Right lobe of liver (tissue), 6 donors: Measurements from ENCODE around the gene GABRP. TPM values are rescaled to one million over a fixed set of nuclear protein-coding genes. Genes with fewer than 3 reads are reported as not detected.
A peak's percentile ranks its signal among the peaks of the same experiment; 100 is the strongest.

ENCODE experiments used
- ATAC-seq, 4 donors: fragments of 200-7000 bp; cut with Tn5 transposase; one replicate each; pipeline ENCODE4 v1.9.1; 2020; ENCODE audit warnings: mild to moderate bottlenecking in 4 of 4, moderate library complexity in 4 of 4
- DNase-seq, 3 donors: peaks; one replicate each; pipeline ENCODE4 v3.0.0-alpha.2; 2020
- H3K27ac ChIP-seq, 3 donors: fragments of 200-600 bp; one replicate each; pipeline ENCODE4 v1.8.0; 2022
- H3K27me3 ChIP-seq, 2 donors: fragments of 200-600 bp; one replicate each; pipeline ENCODE4 v1.8.0; 2022
- H3K36me3 ChIP-seq, 4 donors: fragments of 200-600 bp; sonication (generic) in 1 of 4; one replicate each; pipeline versions ENCODE4 v1.5.1 to v1.8.0; 2017 to 2022; ENCODE audit warnings: control low read depth in 1 of 4
- H3K4me1 ChIP-seq, 4 donors: fragments of 200-600 bp; sonication (generic) in 1 of 4; one replicate each; pipeline versions ENCODE4 v1.5.1 to v1.8.0; 2017 to 2022; ENCODE audit warnings: control low read depth in 1 of 4
- H3K4me3 ChIP-seq, 3 donors: fragments of 200-600 bp; one replicate each; pipeline ENCODE4 v1.8.0; 2022
- H3K9me3 ChIP-seq, 4 donors: fragments of 200-600 bp; sonication (generic) in 1 of 4; one replicate each; pipeline versions ENCODE4 v1.5.1 to v1.8.0; 2017 to 2022; ENCODE audit warnings: control low read depth in 1 of 4
- POLR2A ChIP-seq: fragments of 450-650 bp; IDR thresholded peaks from one replicate; pipeline ENCODE4 v1.6.1; 2017; ENCODE audit warnings: antibody characterized with exemption, mild to moderate bottlenecking
- WGBS: methylation state at CpG from one replicate; pipeline ENCODE4 v1.1.6; 2018; ENCODE audit warnings: low coverage, low lambda C conversion rate; ENCODE audit not compliant: insufficient coverage; ENCODE audit errors: missing lambda C conversion rate; 5-methylcytosine and 5-hydroxymethylcytosine counted together
- intact Hi-C, 2 donors: fragments of 100-400 bp; cut with DNase I; formaldehyde crosslinking; loops; one replicate each; pipeline versions ENCODE4 v1.11.2 to v1.14.1; 2022
- total RNA-seq, 6 experiments: library from RNA; depleted of rRNA in 2 of 6; stranded (reverse); fragments of >200 nt in 2 of 6; fragmentation: NEBNext Ultra II Directional in 3 of 6; extraction: Animal tissue kit (Norgen Biotek cat#: 25700) in 3 of 6; gene quantifications; one replicate each; pipeline versions ENCODE4 v1.1.0 to v1.2.4, GENCODE V29; 2016 to 2023
- TF ChIP-seq, protein P1 (sequence below), 4 donors: fragments of 200-600 bp in 3 of 4; fragments of 450-650 bp in 1 of 4; IDR thresholded peaks; one replicate each; pipeline versions ENCODE4 v1.5.1 to v1.8.0; 2016 to 2022; ENCODE audit warnings: antibody characterized with exemption in 4 of 4, mild to moderate bottlenecking in 2 of 4
- donor health status: DM: no; HTN: yes; CAD: no.
- donor health status: DM: no; HTN: no; CAD: no.
- donor health status: DM: no; HTN: no; CAD: no.
- donor health status: DM: no; HTN: yes; CAD: no.
- donor health status: DM: no; HTN: yes; CAD: no.

The GABRP gene
- total RNA-seq, 6 experiments from 2014 or later: 0.20 to 0.64 (median 0.39) TPM

DNA sequence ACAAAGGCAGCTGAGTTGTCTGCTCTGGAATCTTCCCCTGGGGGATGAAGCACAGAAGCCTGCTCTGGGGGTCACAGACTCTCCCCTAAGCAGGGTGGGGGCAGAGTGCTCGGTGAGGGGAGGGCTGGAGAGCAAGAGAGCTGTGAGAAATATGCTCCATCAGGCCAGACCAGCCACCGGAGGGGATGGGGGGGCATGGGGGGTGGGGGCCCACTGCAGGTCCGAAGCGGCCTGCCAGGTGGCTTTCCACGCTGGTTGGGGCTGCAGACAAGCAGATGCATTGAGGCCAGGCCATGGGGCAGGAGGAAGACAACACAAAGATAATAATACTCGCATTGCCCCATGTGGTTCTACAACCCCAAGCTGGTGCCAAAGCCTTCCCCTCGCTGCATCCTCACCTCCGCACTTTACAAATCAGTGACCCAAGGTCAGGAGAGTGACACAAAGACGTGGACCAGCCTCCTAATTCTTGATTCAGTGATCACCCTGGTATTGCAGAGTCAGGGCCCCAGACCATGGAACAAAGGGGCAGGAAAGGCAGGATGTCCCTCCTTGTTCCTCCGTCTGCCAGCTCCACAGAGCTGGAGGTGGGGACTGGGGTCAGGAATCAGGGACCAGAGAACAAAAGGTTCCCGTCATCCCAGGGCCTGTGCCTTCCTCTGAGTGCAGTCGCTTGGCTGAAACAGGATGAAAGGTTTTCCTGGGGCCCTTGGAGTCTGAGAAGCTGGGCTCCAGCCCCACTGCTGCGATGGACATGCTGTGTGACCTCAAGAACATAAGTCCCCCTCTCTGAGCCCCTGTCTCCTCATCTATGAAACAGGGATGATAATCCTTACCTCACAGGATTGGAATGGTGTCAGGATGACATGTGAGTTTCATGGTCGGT, 37.2 kb upstream of the GABRP start:
- Histone ChIP-seq H3K27me3 (no peaks in the 10 kb centered on the region), H3K9me3 (no peaks in the 10 kb centered on the region), H3K4me1 (peaks cover 0 to 4% (median 0%) of the 10 kb centered on the region in 4 donors), H3K4me3 (no peak overlapping the region), H3K36me3 (no peaks in the 10 kb centered on the region), H3K27ac (no peak overlapping the region)
- TF ChIP-seq, protein P1, sequence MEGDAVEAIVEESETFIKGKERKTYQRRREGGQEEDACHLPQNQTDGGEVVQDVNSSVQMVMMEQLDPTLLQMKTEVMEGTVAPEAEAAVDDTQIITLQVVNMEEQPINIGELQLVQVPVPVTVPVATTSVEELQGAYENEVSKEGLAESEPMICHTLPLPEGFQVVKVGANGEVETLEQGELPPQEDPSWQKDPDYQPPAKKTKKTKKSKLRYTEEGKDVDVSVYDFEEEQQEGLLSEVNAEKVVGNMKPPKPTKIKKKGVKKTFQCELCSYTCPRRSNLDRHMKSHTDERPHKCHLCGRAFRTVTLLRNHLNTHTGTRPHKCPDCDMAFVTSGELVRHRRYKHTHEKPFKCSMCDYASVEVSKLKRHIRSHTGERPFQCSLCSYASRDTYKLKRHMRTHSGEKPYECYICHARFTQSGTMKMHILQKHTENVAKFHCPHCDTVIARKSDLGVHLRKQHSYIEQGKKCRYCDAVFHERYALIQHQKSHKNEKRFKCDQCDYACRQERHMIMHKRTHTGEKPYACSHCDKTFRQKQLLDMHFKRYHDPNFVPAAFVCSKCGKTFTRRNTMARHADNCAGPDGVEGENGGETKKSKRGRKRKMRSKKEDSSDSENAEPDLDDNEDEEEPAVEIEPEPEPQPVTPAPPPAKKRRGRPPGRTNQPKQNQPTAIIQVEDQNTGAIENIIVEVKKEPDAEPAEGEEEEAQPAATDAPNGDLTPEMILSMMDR (IDR thresholded peaks at IDR 0.05): no peak
- TF ChIP-seq POLR2A: no peak
- DNase-seq: peak in 1 of 3 donors; percentile 35
- intact Hi-C loops: loop anchor here in 1 of 2 donors (10.0 kb wide), 1 partner anchor 598 kb away; no protein-coding TSS in a partner anchor
- WGBS: 36% methylated on average over 8 of the region's 14 CpGs
- ATAC-seq: peak in 1 of 4 donors; percentile 30

GRCh38 chr5:170746961-170747340, 36.6 kb upstream of the GABRP start:
- DNase-seq (peak in 1 of 3 donors; percentile 11), ATAC-seq (no peak)
- H3K4me3 ChIP-seq: no peak overlapping the region
- peaks cover 0 to 4% (median 0%) of the 10 kb centered on the region in 4 donors for H3K4me1 ChIP-seq
- no peaks in the 10 kb centered on the region for H3K27me3 ChIP-seq
- no peak overlapping the region for H3K27ac ChIP-seq
- WGBS: 71% methylated on average over 11 of the region's 11 CpGs
- TF ChIP-seq, protein P1 (IDR thresholded peaks at IDR 0.05): no peak
- no peak for TF ChIP-seq POLR2A
- intact Hi-C loops: loop anchor here in 1 of 2 donors (10.0 kb wide), 1 partner anchor 598 kb away; no protein-coding TSS in a partner anchor
- H3K36me3 ChIP-seq: no peaks in the 10 kb centered on the region
- no peaks in the 10 kb centered on the region for H3K9me3 ChIP-seq

- intact Hi-C loops: loop anchor here in 1 of 2 donors (10.0 kb wide), 1 partner anchor 597 kb away; no protein-coding TSS in a partner anchor
- 80% methylated on average over 1 of the region's 1 CpG for WGBS
- DNase-seq (peak in 1 of 3 donors; percentile 33), ATAC-seq (no peak)
- TF ChIP-seq POLR2A: no peak
- TF ChIP-seq, protein P1 (IDR thresholded peaks at IDR 0.05): no peak
- peaks cover 0 to 4% (median 0%) of the 10 kb centered on the region in 4 donors for H3K4me1 ChIP-seq
- H3K27me3 ChIP-seq: no peaks in the 10 kb centered on the region
- H3K36me3 ChIP-seq: no peaks in the 10 kb centered on the region
- H3K4me3 ChIP-seq: no peak overlapping the region
- no peaks in the 10 kb centered on the region for H3K9me3 ChIP-seq
- H3K27ac ChIP-seq: no peak overlapping the region
These were observed 36.2 kb upstream of the GABRP start for GRCh38 chr5:170747357-170747756.

DNA sequence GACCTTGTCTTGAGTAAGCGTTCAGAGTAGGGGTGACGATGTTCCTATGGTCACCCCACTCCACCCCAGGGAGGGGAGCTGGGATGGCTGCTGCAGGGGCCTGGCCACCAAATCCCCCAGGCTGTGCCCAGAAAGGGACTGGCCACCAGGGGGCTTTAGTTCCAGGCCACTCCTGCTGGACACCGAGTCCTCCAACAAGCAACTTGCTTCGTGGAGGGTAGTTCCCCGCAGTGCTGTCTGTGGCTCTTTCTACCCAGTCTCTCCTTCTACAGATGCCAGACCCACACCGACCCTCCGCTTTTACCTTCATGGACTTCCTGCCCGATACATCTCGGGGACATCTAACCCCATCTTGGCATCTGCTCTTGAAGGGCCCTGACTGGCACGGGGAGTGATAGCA, 35.7 kb upstream of the GABRP start:
- H3K27ac ChIP-seq: no peak overlapping the region
- peaks cover 0 to 4% (median 0%) of the 10 kb centered on the region in 4 donors for H3K4me1 ChIP-seq
- intact Hi-C loops: loop anchor here in 1 of 2 donors (10.0 kb wide), 1 partner anchor 597 kb away; no protein-coding TSS in a partner anchor
- no peaks in the 10 kb centered on the region for H3K9me3 ChIP-seq
- no peaks in the 10 kb centered on the region for H3K36me3 ChIP-seq
- H3K4me3 ChIP-seq: no peak overlapping the region
- no peak for ATAC-seq
- TF ChIP-seq, protein P1 (IDR thresholded peaks at IDR 0.05): peak; percentile 14 to 24 (median 21)
- TF ChIP-seq POLR2A: no peak
- WGBS: 67% methylated on average over 3 of the region's 10 CpGs
- DNase-seq: peak in 1 of 3 donors; percentile 39
- H3K27me3 ChIP-seq: no peaks in the 10 kb centered on the region
